Lower leg skin (tissue), 3 donors: ENCODE measurements around the gene GLIPR1L1.

Experiments used
- CTCF ChIP-seq, 3 donors: fragments of 450-650 bp; IDR thresholded peaks; one replicate each; pipeline ENCODE4 v1.5.1; 2016; ENCODE audit warnings: antibody characterized with exemption in 3 of 3, mild to moderate bottlenecking in 3 of 3, moderate library complexity in 2 of 3
- POLR2A ChIP-seq, 2 donors: fragments of 450-650 bp; IDR thresholded peaks; one replicate each; pipeline ENCODE4 v1.6.1; 2016 to 2017; ENCODE audit warnings: antibody characterized with exemption in 2 of 2, mild to moderate bottlenecking in 1 of 2, moderate library complexity in 1 of 2

DNA sequence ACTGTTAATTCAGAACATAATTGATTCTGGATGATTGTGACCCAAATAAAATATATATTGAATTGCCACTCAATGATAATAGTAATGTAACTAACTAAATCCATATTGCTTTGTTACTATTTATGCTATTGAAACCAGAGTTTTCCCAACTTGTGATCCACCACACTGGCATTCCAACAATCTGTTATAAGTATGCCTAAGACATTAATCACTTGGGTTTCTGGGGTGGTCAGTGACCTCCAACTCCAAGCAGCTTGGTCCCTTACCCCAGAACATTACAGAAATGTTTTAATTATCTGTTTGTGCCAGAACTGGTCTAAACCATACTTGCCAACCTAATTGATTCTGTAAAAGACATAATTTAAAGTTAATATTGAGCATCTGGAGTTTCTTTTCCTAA, 19.0 kb upstream of the GLIPR1L1 start:
- TF ChIP-seq CTCF (IDR thresholded peaks at IDR 0.05), result no peak
- TF ChIP-seq POLR2A (IDR thresholded peaks at IDR 0.05), result no peak
